IMR-90 (cell line): Measurements from ENCODE around the gene LRFN2. TPM values are rescaled to one million over a fixed set of nuclear protein-coding genes. Genes with fewer than 3 reads are reported as not detected.

Source experiments
- ATAC-seq: fragments of 200-7000 bp; cut with Tn5 transposase; 2 replicates; pipeline ENCODE4 v1.9.1; 2020; ENCODE audit warnings: low read depth, mild to moderate bottlenecking, moderate library complexity
- BruUV-seq: library from RNA; stranded (reverse); fragments of 400-500 nt; replicated peaks from 2 replicates; lab custom pipeline; 2021; lab: Mats Ljungman, UMichigan
- CTCF ChIA-PET: fragments of 300-600 bp; formaldehyde crosslinking; extraction: SDS; loops from one replicate; lab custom pipeline; 2021; ENCODE audit warnings: antibody characterized with exemption; lab: Yijun Ruan, JAX
- POLR2A ChIA-PET: fragments of 300-600 bp; sonication (Branson Sonifier 250); formaldehyde crosslinking; loops from one replicate; lab custom pipeline; 2022; ENCODE audit warnings: antibody characterized with exemption; ENCODE audit not compliant: unreplicated experiment; lab: Charles Lee
- DNase-seq: peaks from one replicate; pipeline ENCODE4 v3.0.0; 2013
- H2AFZ ChIP-seq: replicated peaks from 2 replicates; pipeline ENCODE3; 2013; ENCODE audit warnings: low read length, mild to moderate bottlenecking; ENCODE audit not compliant: poor library complexity
- H2AK5ac ChIP-seq: 2 replicates; pipeline ENCODE4 v1.6.1; 2013; ENCODE audit warnings: low read depth, low read length, inconsistent platforms
- H2AK9ac ChIP-seq: replicated peaks from 2 replicates; pipeline ENCODE3; 2013; ENCODE audit warnings: mild to moderate bottlenecking, low read depth, low read length, moderate library complexity; ENCODE audit not compliant: poor library complexity
- H2BK120ac ChIP-seq: 2 replicates; pipeline ENCODE4 v1.6.1; 2013; ENCODE audit warnings: low read depth, low read length, inconsistent platforms
- H2BK15ac ChIP-seq: 3 replicates; pipeline ENCODE4 v1.6.1; 2013; ENCODE audit warnings: low read depth, low read length, inconsistent platforms
- H2BK20ac ChIP-seq: 2 replicates; pipeline ENCODE4 v1.6.1; 2013; ENCODE audit warnings: low read depth, mild to moderate bottlenecking, inconsistent platforms, low read length, moderate library complexity
- H2BK5ac ChIP-seq: 2 replicates; pipeline ENCODE4 v1.6.1; 2013; ENCODE audit warnings: mild to moderate bottlenecking, low read depth, low read length, inconsistent platforms; ENCODE audit not compliant: poor library complexity, severe bottlenecking
- H3K14ac ChIP-seq: replicated peaks from 2 replicates; pipeline ENCODE4 v1.6.1; 2013; ENCODE audit warnings: low read depth, low read length, inconsistent platforms
- H3K18ac ChIP-seq: 2 replicates; pipeline ENCODE4 v1.6.1; 2013; ENCODE audit warnings: low read depth, low read length, control low read depth
- H3K23ac ChIP-seq: 2 replicates; pipeline ENCODE4 v1.6.1; 2013; ENCODE audit warnings: low read depth, low read length, inconsistent platforms
- H3K27ac ChIP-seq: 2 replicates; pipeline ENCODE4 v1.5.1; 2013; ENCODE audit warnings: mild to moderate bottlenecking, control low read depth, low read length; ENCODE audit not compliant: insufficient read depth
- H3K27me3 ChIP-seq: 2 replicates; pipeline ENCODE4 v1.6.1; 2013; ENCODE audit warnings: low read length; ENCODE audit not compliant: control insufficient read depth, insufficient read depth
- H3K36me3 ChIP-seq: 2 replicates; pipeline ENCODE4 v1.6.1; 2013; ENCODE audit warnings: low read length, mixed read lengths; ENCODE audit not compliant: control insufficient read depth, insufficient read depth
- H3K4ac ChIP-seq: 2 replicates; pipeline ENCODE4 v1.6.1; 2013; ENCODE audit warnings: low read depth, low read length, inconsistent platforms
- H3K4me1 ChIP-seq: 2 replicates; pipeline ENCODE4 v1.6.1; 2013; ENCODE audit warnings: low read length, mixed read lengths; ENCODE audit not compliant: control insufficient read depth, insufficient read depth
- H3K4me2 ChIP-seq: 2 replicates; pipeline ENCODE4 v1.6.1; 2013; ENCODE audit warnings: low read depth, mild to moderate bottlenecking, control low read depth, low read length, moderate library complexity
- H3K4me3 ChIP-seq: 2 replicates; pipeline ENCODE4 v1.5.1; 2013; ENCODE audit warnings: low read depth, mild to moderate bottlenecking, control low read depth, low read length, moderate library complexity; ENCODE audit not compliant: insufficient read depth
- H3K56ac ChIP-seq: 2 replicates; pipeline ENCODE4 v1.6.1; 2013; ENCODE audit warnings: low read length, inconsistent platforms; ENCODE audit not compliant: insufficient read depth; ENCODE audit errors: extremely low read depth
- H3K79me1 ChIP-seq, 2 experiments: 2 replicates each; pipeline ENCODE4 v1.6.1; 2013; ENCODE audit warnings: low read length in 2 of 2, inconsistent platforms in 1 of 2, low read depth in 1 of 2
- H3K9ac ChIP-seq: 2 replicates; pipeline ENCODE4 v1.6.1; 2013; ENCODE audit warnings: low read depth, low read length, control low read depth
- H3K9me1 ChIP-seq: 2 replicates; pipeline ENCODE4 v1.6.1; 2013; ENCODE audit warnings: low read length, inconsistent platforms; ENCODE audit not compliant: insufficient read depth
- H3K9me3 ChIP-seq: 2 replicates; pipeline ENCODE4 v1.6.1; 2013; ENCODE audit warnings: low read length; ENCODE audit not compliant: control insufficient read depth, insufficient read depth
- H4K20me1 ChIP-seq: 2 replicates; pipeline ENCODE4 v1.6.1; 2013; ENCODE audit warnings: low read length, inconsistent platforms; ENCODE audit not compliant: insufficient read depth
- H4K5ac ChIP-seq: 2 replicates; pipeline ENCODE4 v1.6.1; 2013; ENCODE audit warnings: mild to moderate bottlenecking, low read depth, low read length, control low read depth
- H4K8ac ChIP-seq, 2 experiments: 2 replicates each; pipeline ENCODE4 v1.6.1; 2013; ENCODE audit warnings: low read depth in 2 of 2, low read length in 2 of 2, control low read depth in 1 of 2, inconsistent platforms in 1 of 2
- H4K91ac ChIP-seq: 2 replicates; pipeline ENCODE4 v1.6.1; 2013; ENCODE audit warnings: low read depth, low read length, inconsistent platforms; ENCODE audit not compliant: insufficient read depth
- BHLHE40 ChIP-seq: fragments of 150-350 bp; IDR thresholded peaks from 2 replicates; pipeline ENCODE4 v1.6.1; 2016; ENCODE audit warnings: mild to moderate bottlenecking, low read depth, low read length
- CEBPB ChIP-seq: IDR thresholded peaks from 2 replicates; pipeline ENCODE4 v1.6.1; 2012; ENCODE audit warnings: low read depth, low read length, improper control_type of control experiment
- CHD1 ChIP-seq: IDR thresholded peaks from 2 replicates; pipeline ENCODE4 v1.6.1; 2012; ENCODE audit warnings: low read depth, low read length, improper control_type of control experiment
- CTCF ChIP-seq: conservative IDR thresholded peaks from 2 replicates; pipeline ENCODE4 v1.5.1; 2012; ENCODE audit warnings: mild to moderate bottlenecking, low read depth, low read length, improper control_type of control experiment
- FOS ChIP-seq: fragments of 150-350 bp; IDR thresholded peaks from 2 replicates; pipeline ENCODE4 v1.6.1; 2016; ENCODE audit warnings: low read depth, low read length
- MAFK ChIP-seq: IDR thresholded peaks from 2 replicates; pipeline ENCODE4 v1.6.1; 2012; ENCODE audit warnings: low read depth, low read length, improper control_type of control experiment
- MAZ ChIP-seq: IDR thresholded peaks from 2 replicates; pipeline ENCODE4 v1.6.1; 2012; ENCODE audit warnings: low read depth, mild to moderate bottlenecking, low read length, improper control_type of control experiment, moderate library complexity, borderline replicate concordance
- MXI1 ChIP-seq: IDR thresholded peaks from 2 replicates; pipeline ENCODE4 v1.6.1; 2012; ENCODE audit warnings: low read depth, mild to moderate bottlenecking, low read length, moderate library complexity, borderline replicate concordance
- NFE2L2 ChIP-seq: fragments of 150-350 bp; IDR thresholded peaks from 2 replicates; pipeline ENCODE4 v1.6.1; 2016; ENCODE audit warnings: low read depth, mild to moderate bottlenecking, low read length
- POLR2A ChIP-seq: IDR thresholded peaks from 2 replicates; pipeline ENCODE4 v1.6.1; 2012; ENCODE audit warnings: mild to moderate bottlenecking, low read depth, low read length
- RAD21 ChIP-seq: IDR thresholded peaks from 2 replicates; pipeline ENCODE4 v1.6.1; 2012; ENCODE audit warnings: low read length, improper control_type of control experiment
- RCOR1 ChIP-seq: IDR thresholded peaks from 2 replicates; pipeline ENCODE4 v1.6.1; 2012; ENCODE audit warnings: mild to moderate bottlenecking, low read length, improper control_type of control experiment; ENCODE audit not compliant: insufficient replicate concordance
- RFX5 ChIP-seq: IDR thresholded peaks from 2 replicates; pipeline ENCODE4 v1.8.0; 2012; ENCODE audit warnings: low read depth, mild to moderate bottlenecking, low read length, moderate library complexity
- WGBS, 2 experiments: methylation state at CpG; one replicate each; pipeline versions ENCODE4 v1.1.5 to v1.1.7; 2013; ENCODE audit warnings: missing lambda C conversion rate in 2 of 2; ENCODE audit not compliant: insufficient read length in 1 of 2; ENCODE audit errors: extremely low coverage in 2 of 2; 5-methylcytosine and 5-hydroxymethylcytosine counted together
- dilution Hi-C: fragments of 300-500 bp; cut with HindIII; formaldehyde crosslinking; loops from one replicate; pipeline ENCODE4 v1.14.3; 2018; ENCODE audit warnings: low sequenced_read_pairs; ENCODE audit not compliant: unreplicated experiment
- in situ Hi-C: fragments of 300-500 bp; cut with MboI; formaldehyde crosslinking; loops from 3 replicates; pipeline ENCODE4 v1.14.3; 2019; ENCODE audit warnings: low sequenced_read_pairs, inconsistent platforms, mixed read lengths
- intact Hi-C: fragments of 100-400 bp; cut with micrococcal nuclease; formaldehyde crosslinking; loops from 2 replicates; pipeline ENCODE4 v1.10.0; 2022
- polyA plus RNA-seq, 3 experiments: library from polyadenylated mRNA; depleted of rRNA; stranded (reverse); fragments of >200 nt; gene quantifications; 2 replicates each; pipeline ENCODE4 v1.2.3, GENCODE V29; 2012; ENCODE audit warnings: low replicate concordance in 1 of 3
- total RNA-seq: library from RNA; depleted of rRNA; stranded (reverse); fragments of >200 nt; gene quantifications from 2 replicates; pipeline ENCODE4 v1.2.3, GENCODE V29; 2012
- TF ChIP-seq, protein P1 (sequence below): fragments of 150-350 bp; IDR thresholded peaks from 2 replicates; pipeline ENCODE4 v1.6.1; 2017; ENCODE audit warnings: mild to moderate bottlenecking, antibody characterized with exemption, low read length, low read depth
- TF ChIP-seq, protein P2 (sequence below): fragments of 150-350 bp; IDR thresholded peaks from 2 replicates; pipeline ENCODE4 v1.6.1; 2016; ENCODE audit warnings: low read depth, mild to moderate bottlenecking, low read length, moderate library complexity, borderline replicate concordance

Gene LRFN2
- total and polyA plus RNA-seq, 2 of the 4 experiments (the other 2 are of a cell fraction): not detected

- H3K9me1 ChIP-seq: no peaks in the 10 kb centered on the region
Measured at GRCh38 chr6:40556881-40557280, 30.3 kb downstream of the LRFN2 start.

More at GRCh38 chr6:40556881-40557280, 30.3 kb downstream of the LRFN2 start:
- in situ Hi-C loops: loop anchor here (10.0 kb wide), 1 partner anchor 468 kb away; no protein-coding TSS in a partner anchor
- Histone ChIP-seq H4K20me1 (no peaks in the 10 kb centered on the region), H2BK15ac (no peak overlapping the region), H2AK5ac (no peak overlapping the region), H2BK120ac (no peak overlapping the region), H3K4me3 (no peak overlapping the region), H3K79me1 (no peaks in the 10 kb centered on the region), H2AFZ (no peak overlapping the region), H2BK5ac (no peak overlapping the region), H3K36me3 (no peaks in the 10 kb centered on the region), H4K91ac (no peak overlapping the region), H3K4me1 (no peaks in the 10 kb centered on the region), H3K4ac (no peak overlapping the region), H2AK9ac (no peak overlapping the region), H3K9me3 (no peaks in the 10 kb centered on the region), H2BK20ac (no peak overlapping the region), H3K9ac (no peak overlapping the region), H3K4me2 (no peak overlapping the region), H3K14ac (no peak overlapping the region), H3K56ac (no peak overlapping the region), H3K27me3 (no peaks in the 10 kb centered on the region; the same call in 1 of the 2 replicates), H3K18ac (no peak overlapping the region), H4K8ac (no peak overlapping the region), H3K23ac (no peak overlapping the region), H4K5ac (no peak overlapping the region), H3K27ac (no peak overlapping the region)
- intact Hi-C loops: loop anchor here (10.0 kb wide), 2 partner anchors 288 to 508 kb away; no protein-coding TSS in a partner anchor
- no peak for ATAC-seq
- TF ChIP-seq RAD21 (no peak), CTCF (no peak), FOS (no peak), CHD1 (no peak), CEBPB (no peak), POLR2A (no peak), MXI1 (no peak), MAFK (no peak), BHLHE40 (no peak), NFE2L2 (no peak), MAZ (no peak), RFX5 (no peak), RCOR1 (no peak)
- TF ChIP-seq, protein P1, sequence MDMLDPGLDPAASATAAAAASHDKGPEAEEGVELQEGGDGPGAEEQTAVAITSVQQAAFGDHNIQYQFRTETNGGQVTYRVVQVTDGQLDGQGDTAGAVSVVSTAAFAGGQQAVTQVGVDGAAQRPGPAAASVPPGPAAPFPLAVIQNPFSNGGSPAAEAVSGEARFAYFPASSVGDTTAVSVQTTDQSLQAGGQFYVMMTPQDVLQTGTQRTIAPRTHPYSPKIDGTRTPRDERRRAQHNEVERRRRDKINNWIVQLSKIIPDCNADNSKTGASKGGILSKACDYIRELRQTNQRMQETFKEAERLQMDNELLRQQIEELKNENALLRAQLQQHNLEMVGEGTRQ: no peak
- TF ChIP-seq, protein P2, sequence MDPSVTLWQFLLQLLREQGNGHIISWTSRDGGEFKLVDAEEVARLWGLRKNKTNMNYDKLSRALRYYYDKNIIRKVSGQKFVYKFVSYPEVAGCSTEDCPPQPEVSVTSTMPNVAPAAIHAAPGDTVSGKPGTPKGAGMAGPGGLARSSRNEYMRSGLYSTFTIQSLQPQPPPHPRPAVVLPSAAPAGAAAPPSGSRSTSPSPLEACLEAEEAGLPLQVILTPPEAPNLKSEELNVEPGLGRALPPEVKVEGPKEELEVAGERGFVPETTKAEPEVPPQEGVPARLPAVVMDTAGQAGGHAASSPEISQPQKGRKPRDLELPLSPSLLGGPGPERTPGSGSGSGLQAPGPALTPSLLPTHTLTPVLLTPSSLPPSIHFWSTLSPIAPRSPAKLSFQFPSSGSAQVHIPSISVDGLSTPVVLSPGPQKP: no peak
- DNase-seq: no peak
- no CpG with 5 or more reads among the region's 7 CpGs for WGBS, 2 experiments
- CTCF ChIA-PET: no interaction called here
- POLR2A ChIA-PET: no interaction called here
- no TSS peak for BruUV-seq
- dilution Hi-C loops: no loop called here
